HFF-Myc (cell line): ENCODE measurements around the gene TAF4.
"Not testable (repeated sequence)": the region's sequence is repeated elsewhere in the genome, so short reads cannot be mapped to it uniquely, and the experiment has no call there.

Experiments
- DNase-seq: peaks from one replicate; pipeline ENCODE4 v3.0.0-alpha.2; 2011; ENCODE audit warnings: low read depth; ENCODE audit errors: extremely low read depth
- H3K4me3 ChIP-seq: replicated peaks from 2 replicates; pipeline ENCODE4 v1.5.1; 2011; ENCODE audit warnings: low read depth, mild to moderate bottlenecking, control low read depth, low read length
- CTCF ChIP-seq: IDR thresholded peaks from 2 replicates; pipeline ENCODE4 v1.5.1; 2012; ENCODE audit warnings: mild to moderate bottlenecking, low read depth, low read length, control low read depth; ENCODE audit errors: missing control alignments

TAF4 gene

DNA sequence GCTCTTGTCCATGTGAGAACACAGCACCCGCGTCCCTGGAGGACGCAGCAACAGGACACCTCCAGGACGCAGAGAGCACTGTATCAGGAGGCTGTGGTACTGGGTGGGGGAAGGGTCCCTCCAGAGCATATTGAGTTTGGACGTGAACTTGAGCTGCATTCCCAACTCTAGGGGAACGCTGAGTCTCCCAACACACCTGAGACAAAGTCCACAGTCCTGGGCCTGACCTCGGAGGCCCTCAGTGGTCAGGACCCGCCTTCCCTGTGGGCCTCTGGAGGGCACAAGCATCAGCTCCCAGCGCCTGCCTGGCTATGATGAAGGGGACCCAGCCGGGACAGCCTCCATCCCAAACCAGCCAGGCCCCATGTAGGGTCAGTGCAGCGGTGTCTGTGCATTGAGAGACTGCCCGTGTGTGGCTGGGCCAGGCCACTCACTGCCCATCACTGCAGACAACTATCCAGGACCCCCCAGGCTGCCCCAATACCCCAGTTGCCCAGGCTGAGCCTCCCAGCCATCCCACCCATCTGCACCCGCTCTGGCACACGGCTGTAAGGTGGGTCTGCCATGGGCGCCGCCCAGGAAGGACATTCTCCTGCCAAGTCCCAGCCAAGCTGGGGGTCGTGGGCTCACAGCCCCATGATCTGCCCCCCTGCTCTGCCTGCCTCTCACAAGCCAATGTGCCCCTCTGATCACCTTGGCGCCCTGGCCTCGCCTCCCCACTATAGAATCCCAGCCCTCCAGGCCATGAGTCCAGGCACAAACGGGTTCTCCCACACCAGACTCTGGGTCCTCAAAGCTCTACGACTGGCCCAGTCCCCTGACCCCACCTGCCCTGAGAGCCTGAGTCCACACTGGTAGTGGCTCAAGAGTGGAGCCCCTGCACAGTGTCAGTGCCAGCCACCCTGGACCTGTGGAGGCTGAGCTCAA is 115.7 kb downstream of the TAF4 start:
- H3K4me3 ChIP-seq: no peak overlapping the region
- no peak for TF ChIP-seq CTCF
- no peak for DNase-seq

DNA sequence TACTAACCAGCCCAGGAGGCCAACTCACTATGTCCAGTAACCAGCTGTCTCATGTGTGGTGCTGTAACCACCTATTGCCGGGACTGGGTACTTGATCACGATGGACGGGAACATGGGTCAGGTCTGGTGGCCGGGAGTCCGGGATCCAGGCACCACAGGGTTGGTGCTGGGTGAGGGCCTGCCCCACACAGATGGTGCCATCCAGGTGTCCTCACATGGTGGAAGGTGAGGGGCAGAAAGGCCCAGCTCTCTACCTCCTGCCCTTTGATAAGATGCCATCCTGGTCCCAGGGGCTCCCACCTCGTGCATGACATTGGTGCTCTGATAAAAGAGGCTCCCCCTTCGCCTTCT is 116.3 kb downstream of the TAF4 start:
- H3K4me3 ChIP-seq: no peak overlapping the region
- DNase-seq: no peak
- TF ChIP-seq CTCF: no peak

DNA sequence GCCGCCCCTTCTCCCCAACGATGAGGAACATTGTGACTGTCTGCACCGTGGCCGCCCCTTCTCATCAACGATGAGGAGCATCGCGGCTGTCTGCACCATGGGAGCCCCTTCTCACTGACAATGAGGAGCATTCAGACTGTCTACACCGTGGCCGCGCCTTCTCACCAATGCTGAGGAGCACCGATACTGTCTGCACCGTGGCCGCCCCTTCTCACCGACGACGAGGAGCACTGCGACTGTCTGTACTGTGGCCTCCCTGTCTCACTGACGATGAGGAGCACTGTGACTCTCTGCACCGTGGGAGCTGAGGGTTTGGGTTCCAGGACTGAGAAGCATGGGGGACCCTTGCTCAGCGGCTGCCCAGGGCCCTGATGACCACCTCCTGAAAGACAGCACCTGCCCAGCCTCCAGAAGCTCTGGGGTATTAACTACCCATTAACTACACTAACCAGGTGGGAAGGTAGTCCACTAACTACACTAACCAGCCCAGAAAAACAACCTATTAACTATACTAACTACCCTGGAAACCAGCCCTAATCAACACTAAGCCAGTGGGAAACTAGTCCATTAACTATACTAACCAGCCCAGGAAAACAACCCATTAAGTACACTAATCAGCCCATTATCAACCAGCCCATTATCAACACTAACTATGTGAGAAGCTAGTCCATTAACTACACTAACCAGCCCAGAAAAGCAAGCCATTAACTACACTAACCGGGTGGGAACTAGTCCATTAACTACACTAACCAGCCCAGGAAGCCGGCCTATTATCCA is 116.9 kb downstream of the TAF4 start:
- no peak overlapping the region for H3K4me3 ChIP-seq
- TF ChIP-seq CTCF: no peak
- no peak for DNase-seq

- DNase-seq, H3K4me3 ChIP-seq: not testable (repeated sequence)
Measured at GRCh38 chr20:61948056-61948455, 117.6 kb downstream of the TAF4 start.

- DNase-seq, H3K4me3 ChIP-seq: not testable (repeated sequence)
Measured at GRCh38 chr20:61945495-61945894, 120.2 kb downstream of the TAF4 start.

DNA sequence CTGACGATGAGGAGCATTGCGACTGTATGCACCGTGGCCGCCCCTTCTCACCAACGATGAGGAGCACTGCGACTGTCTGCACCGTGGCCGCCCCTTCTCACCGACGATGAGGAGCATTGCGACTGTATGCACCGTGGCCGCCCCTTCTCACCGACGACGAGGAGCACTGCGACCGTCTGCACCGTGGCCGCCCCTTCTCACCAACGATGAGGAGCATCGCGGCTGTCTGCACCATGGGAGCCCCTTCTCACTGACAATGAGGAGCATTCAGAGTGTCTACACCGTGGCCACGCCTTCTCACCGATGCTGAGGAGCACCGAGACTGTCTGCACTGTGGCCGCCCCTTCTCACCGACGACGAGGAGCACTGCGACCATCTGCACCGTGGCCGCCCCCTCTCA is 120.7 kb downstream of the TAF4 start:
- DNase-seq, H3K4me3 ChIP-seq: not testable (repeated sequence)

- H3K4me3 ChIP-seq: no peak overlapping the region
- DNase-seq: no peak
- no peak for TF ChIP-seq CTCF
Measured at GRCh38 chr20:61942526-61942925, 123.2 kb downstream of the TAF4 start.

- no peak overlapping the region for H3K4me3 ChIP-seq
- no peak for DNase-seq
- no peak for TF ChIP-seq CTCF
Measured at GRCh38 chr20:61941721-61942405, 123.8 kb downstream of the TAF4 start.
